ENCODE data around the gene HEMK1.

HEMK1 gene

GRCh38 chr3:50574444-50574831 is 5.1 kb downstream of the HEMK1 start:
- intact Hi-C loops (cut with micrococcal nuclease): loop anchor here (5.0 kb wide), 1 partner anchor 808 kb away; no protein-coding TSS in a partner anchor
- Mint-ChIP-seq H3K4me3 (no peak overlapping the region), H3K27ac (peak overlapping the region; percentile 97), H3K36me3 (ENCODE audit: low read depth) (peaks cover 86% of the 10 kb centered on the region), H3K4me1 (ENCODE audit: low read depth) (peaks cover 94% of the 10 kb centered on the region), H3K9me3 (no peaks in the 10 kb centered on the region), H3K27me3 (no peaks in the 10 kb centered on the region)

DNA sequence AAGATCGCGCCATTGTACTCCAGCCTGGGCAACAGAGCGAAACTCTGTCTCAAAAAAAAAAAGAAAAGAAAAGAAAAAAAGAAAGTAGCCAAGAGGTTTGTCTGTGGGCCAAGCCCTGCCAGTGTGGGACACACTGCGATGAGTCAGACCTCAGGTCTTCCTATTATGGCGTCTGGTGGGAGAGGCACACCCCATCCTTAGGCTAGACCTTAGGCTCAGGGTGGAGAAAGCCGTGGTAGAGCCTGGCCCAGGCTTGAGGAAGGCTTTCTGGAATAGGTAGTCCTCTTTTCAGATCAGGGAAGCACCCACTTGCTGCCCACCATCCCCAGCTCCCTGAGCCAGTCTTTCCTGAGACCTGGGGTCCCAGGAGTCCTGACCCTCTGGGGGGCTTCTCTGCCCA is 6.0 kb downstream of the HEMK1 start:
- intact Hi-C loops (cut with micrococcal nuclease): no loop called here
- H3K4me1 Mint-ChIP-seq (ENCODE audit: low read depth): peaks cover 100% of the 10 kb centered on the region
- no peaks in the 10 kb centered on the region for H3K9me3 Mint-ChIP-seq
- peak overlapping the region; percentile 97 for H3K27ac Mint-ChIP-seq
- no peak overlapping the region for H3K4me3 Mint-ChIP-seq
- H3K27me3 Mint-ChIP-seq: no peaks in the 10 kb centered on the region
- H3K36me3 Mint-ChIP-seq (ENCODE audit: low read depth): peaks cover 90% of the 10 kb centered on the region

DNA sequence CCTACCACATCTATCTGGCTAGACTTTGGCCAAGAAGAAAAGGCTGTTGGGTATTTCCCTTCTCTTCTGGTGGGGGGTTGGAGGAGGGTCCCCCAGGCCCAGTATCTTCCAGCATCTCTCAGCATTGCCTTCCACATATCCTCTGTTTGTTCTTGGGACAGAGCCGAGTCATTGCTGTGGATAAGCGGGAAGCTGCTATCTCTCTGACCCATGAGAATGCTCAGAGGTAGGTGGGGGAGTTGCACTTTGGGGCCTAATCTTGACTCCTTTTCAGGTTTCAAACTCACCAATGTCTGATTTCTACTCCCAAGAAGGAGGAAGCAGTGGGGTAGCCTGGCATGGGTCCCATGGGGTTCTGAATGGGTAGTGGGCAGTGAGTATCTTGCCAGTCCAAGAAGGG is 8.0 kb downstream of the HEMK1 start:
- Mint-ChIP-seq H3K27me3 (no peaks in the 10 kb centered on the region), H3K4me3 (no peak overlapping the region), H3K36me3 (ENCODE audit: low read depth) (peaks cover 96% of the 10 kb centered on the region), H3K27ac (peak overlapping the region; percentile 97), H3K9me3 (no peaks in the 10 kb centered on the region), H3K4me1 (ENCODE audit: low read depth) (peaks cover 100% of the 10 kb centered on the region)
- intact Hi-C loops (cut with micrococcal nuclease): no loop called here

DNA sequence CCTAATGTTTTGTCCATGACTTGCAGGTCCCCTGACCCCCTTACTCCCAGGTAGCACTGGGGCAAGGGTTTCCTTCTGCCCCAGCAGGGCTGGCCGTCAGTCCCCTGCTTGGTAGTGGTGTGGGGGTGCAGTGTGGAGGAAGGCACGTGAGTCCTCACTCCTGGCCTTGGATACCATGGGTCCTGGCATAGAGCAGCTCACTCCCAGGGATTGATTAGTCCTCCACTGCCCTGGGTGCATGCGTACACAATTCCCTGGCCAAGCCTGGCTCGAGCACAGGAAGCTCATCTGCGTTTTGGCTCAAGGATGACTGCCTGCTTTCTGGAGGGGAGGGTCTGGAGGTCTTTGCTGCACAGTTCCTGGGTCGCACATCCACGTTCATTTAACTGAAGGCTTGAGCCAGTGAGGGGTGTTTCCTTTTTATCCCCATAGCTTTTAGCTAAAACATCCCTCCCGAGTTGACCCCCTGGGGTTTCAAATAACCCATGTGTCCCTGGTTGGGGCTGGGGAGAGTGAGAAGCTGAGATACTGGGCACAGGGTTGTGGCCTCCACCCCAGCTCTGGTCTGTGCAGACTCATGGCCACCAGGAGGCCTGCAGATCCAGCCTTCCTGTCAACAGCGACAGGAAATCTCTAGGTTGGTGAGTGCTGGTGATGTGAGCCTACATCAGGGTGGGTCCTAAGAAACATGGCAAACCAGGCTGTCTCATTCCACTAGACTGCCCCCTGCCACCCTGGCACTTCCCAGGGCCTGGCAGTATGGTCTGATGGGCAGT is 11.5 kb downstream of the HEMK1 start:
- H3K4me1 Mint-ChIP-seq (ENCODE audit: low read depth): peaks cover 99% of the 10 kb centered on the region
- H3K9me3 Mint-ChIP-seq: no peaks in the 10 kb centered on the region
- no peaks in the 10 kb centered on the region for H3K27me3 Mint-ChIP-seq
- no peak overlapping the region for H3K4me3 Mint-ChIP-seq
- peaks cover 94% of the 10 kb centered on the region for H3K36me3 Mint-ChIP-seq (ENCODE audit: low read depth)
- peak overlapping the region; percentile 49 for H3K27ac Mint-ChIP-seq
- intact Hi-C loops (cut with micrococcal nuclease): no loop called here

GRCh38 chr3:50581459-50581842 is 12.1 kb downstream of the HEMK1 start:
- peaks cover 88% of the 10 kb centered on the region for H3K36me3 Mint-ChIP-seq (ENCODE audit: low read depth)
- no peak overlapping the region for H3K4me3 Mint-ChIP-seq
- no peaks in the 10 kb centered on the region for H3K9me3 Mint-ChIP-seq

GRCh38 chr3:50582083-50582482 is 12.8 kb downstream of the HEMK1 start:
- no peak overlapping the region for H3K4me3 Mint-ChIP-seq
- H3K36me3 Mint-ChIP-seq (ENCODE audit: low read depth): peaks cover 82% of the 10 kb centered on the region
- H3K4me1 Mint-ChIP-seq (ENCODE audit: low read depth): peaks cover 99% of the 10 kb centered on the region
- no peaks in the 10 kb centered on the region for H3K27me3 Mint-ChIP-seq
- peak overlapping the region; percentile 73 for H3K27ac Mint-ChIP-seq
- H3K9me3 Mint-ChIP-seq: no peaks in the 10 kb centered on the region
- intact Hi-C loops (cut with micrococcal nuclease): no loop called here

More at GRCh38 chr3:50581459-50581842, 12.1 kb downstream of the HEMK1 start:
- Mint-ChIP-seq H3K27me3 (no peaks in the 10 kb centered on the region), H3K27ac (peak overlapping the region; percentile 73), H3K4me1 (ENCODE audit: low read depth) (peaks cover 99% of the 10 kb centered on the region)
- intact Hi-C loops (cut with micrococcal nuclease): no loop called here

DNA sequence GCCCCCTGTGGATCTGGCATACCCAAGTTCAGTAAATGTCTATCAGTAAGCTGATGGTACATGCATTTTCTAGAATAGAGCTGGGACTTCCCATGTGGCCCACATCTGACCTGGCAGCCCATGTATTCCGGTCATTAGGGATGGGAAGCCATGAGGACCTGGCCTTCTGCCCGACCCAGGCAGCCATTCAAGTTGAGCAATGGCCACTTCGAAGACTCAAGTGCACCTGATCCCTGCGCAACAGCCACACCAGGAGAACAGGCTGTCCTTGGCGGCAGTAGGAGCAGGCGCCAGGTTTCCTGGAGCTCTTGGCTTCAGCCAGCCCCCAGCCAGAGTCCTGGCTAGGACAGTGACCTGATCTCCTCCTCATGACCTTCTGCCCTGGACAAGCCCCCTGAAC is 14.6 kb downstream of the HEMK1 start:
- peaks cover 99% of the 10 kb centered on the region for H3K4me1 Mint-ChIP-seq (ENCODE audit: low read depth)
- peaks cover 73% of the 10 kb centered on the region for H3K36me3 Mint-ChIP-seq (ENCODE audit: low read depth)
- intact Hi-C loops (cut with micrococcal nuclease): no loop called here

DNA sequence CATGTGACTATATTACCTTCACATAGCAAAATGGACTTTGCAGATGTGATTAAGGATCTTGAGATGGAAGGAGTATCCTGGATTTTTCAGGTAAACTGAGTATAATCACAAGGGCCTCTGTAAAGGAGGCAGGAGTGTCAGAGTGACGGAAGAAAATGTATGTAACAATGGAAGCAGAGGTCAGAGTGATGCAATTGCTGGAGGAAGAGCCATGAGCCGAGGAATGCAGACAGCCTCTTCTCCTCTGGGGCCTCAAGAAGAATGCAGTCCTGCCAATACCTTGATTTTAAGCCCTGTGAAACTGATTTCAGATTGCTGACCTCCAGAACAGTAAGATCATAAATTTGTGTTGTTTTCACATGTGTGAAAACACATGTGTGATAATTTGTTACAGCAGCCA is 15.1 kb downstream of the HEMK1 start:
- Mint-ChIP-seq H3K4me1 (ENCODE audit: low read depth) (peaks cover 98% of the 10 kb centered on the region), H3K36me3 (ENCODE audit: low read depth) (peaks cover 68% of the 10 kb centered on the region), H3K4me3 (no peak overlapping the region), H3K9me3 (no peaks in the 10 kb centered on the region), H3K27ac (peak overlapping the region; percentile 98), H3K27me3 (no peaks in the 10 kb centered on the region)
- intact Hi-C loops (cut with micrococcal nuclease): no loop called here

More for the DNA sequence above, 14.6 kb downstream of the HEMK1 start:
- Mint-ChIP-seq H3K27ac (peak overlapping the region; percentile 98), H3K27me3 (no peaks in the 10 kb centered on the region), H3K4me3 (no peak overlapping the region), H3K9me3 (no peaks in the 10 kb centered on the region)

DNA sequence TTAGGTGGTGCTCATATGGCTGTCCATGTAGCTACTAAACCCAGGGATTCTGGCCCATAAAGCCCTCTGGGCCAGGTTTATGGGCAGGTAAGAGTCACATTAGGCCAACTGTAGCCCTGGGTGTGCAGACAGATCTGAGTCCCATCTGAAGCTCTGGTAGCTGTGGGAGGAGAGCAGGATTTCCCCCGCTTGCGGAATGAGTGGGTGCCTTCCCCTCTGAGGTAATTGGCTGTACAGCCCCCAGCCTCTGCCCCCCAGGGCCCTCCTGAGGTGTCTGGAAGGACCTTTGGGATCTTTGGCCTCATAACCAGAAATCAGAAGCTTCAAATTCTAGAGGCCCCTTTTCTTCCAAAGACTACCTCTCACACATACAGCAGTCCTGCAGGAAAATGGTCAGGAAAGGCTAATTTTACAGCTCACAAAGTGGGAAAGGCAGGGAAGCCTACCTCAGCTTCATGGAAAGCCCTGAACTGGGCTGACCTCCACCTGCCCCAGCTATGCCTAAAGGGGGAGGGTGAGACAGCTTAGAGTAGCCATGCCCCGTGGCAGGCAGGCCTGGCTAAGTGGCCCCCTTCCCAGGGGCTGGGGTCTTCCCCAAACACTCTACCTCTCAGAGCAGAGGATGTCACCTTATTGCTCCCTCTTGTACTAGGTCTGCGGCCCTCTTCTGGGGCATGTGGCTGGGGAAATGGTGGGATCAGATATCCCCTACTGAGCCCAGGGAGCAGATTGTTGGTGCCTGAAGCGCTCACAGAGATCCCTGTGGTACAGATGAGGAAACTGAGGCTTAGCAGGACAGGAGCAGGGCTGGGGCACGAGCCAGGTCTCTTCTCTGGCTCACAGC is 16.8 kb downstream of the HEMK1 start:
- H3K4me1 Mint-ChIP-seq (ENCODE audit: low read depth): peaks cover 96% of the 10 kb centered on the region
- no peaks in the 10 kb centered on the region for H3K9me3 Mint-ChIP-seq
- intact Hi-C loops (cut with micrococcal nuclease): no loop called here
- H3K27me3 Mint-ChIP-seq: no peaks in the 10 kb centered on the region
- H3K36me3 Mint-ChIP-seq (ENCODE audit: low read depth): peaks cover 50% of the 10 kb centered on the region
- no peak overlapping the region for H3K4me3 Mint-ChIP-seq
- peak overlapping the region; percentile 98 for H3K27ac Mint-ChIP-seq

- intact Hi-C loops (cut with micrococcal nuclease): no loop called here
- Mint-ChIP-seq H3K36me3 (ENCODE audit: low read depth) (peaks cover 45% of the 10 kb centered on the region), H3K27ac (peak overlapping the region; percentile 98), H3K4me1 (ENCODE audit: low read depth) (peaks cover 96% of the 10 kb centered on the region), H3K4me3 (no peak overlapping the region), H3K9me3 (no peaks in the 10 kb centered on the region), H3K27me3 (no peaks in the 10 kb centered on the region)
Observed at GRCh38 chr3:50586763-50587070, 17.4 kb downstream of the HEMK1 start.

DNA sequence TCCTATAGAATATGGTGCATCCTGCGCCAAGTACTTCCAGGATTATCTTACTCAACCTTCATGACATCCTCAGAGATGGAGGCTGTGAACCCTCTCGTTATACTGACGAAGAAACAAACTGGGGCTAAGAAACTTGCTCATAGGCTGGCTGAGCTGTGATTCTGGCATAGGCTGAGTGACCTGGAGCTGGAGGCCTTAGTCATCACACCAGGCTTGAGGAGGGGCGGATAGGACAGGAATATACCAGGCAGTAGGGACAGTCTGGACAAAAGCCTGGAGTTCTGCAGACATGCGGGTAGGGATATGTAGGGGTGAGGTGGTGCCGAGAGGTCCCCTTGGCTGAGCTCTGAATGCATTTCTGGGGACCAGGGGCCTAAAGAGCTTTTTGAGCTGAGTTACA is 18.1 kb downstream of the HEMK1 start:
- H3K9me3 Mint-ChIP-seq: no peaks in the 10 kb centered on the region
- H3K27me3 Mint-ChIP-seq: no peaks in the 10 kb centered on the region
- H3K4me1 Mint-ChIP-seq (ENCODE audit: low read depth): peaks cover 96% of the 10 kb centered on the region
- H3K27ac Mint-ChIP-seq: peak overlapping the region; percentile 98
- intact Hi-C loops (cut with micrococcal nuclease): no loop called here
- H3K4me3 Mint-ChIP-seq: no peak overlapping the region
- H3K36me3 Mint-ChIP-seq (ENCODE audit: low read depth): peaks cover 38% of the 10 kb centered on the region

GRCh38 chr3:50587806-50588758 is 18.8 kb downstream of the HEMK1 start:
- Mint-ChIP-seq H3K4me3 (peak overlapping the region; percentile 35), H3K27ac (peak overlapping the region; percentile 98), H3K27me3 (no peaks in the 10 kb centered on the region), H3K36me3 (ENCODE audit: low read depth) (peaks cover 31% of the 10 kb centered on the region), H3K9me3 (no peaks in the 10 kb centered on the region), H3K4me1 (ENCODE audit: low read depth) (peaks cover 96% of the 10 kb centered on the region)
- intact Hi-C loops (cut with micrococcal nuclease): no loop called here

GRCh38 chr3:50588759-50589433 is 19.6 kb downstream of the HEMK1 start:
- Mint-ChIP-seq H3K4me1 (ENCODE audit: low read depth) (peaks cover 97% of the 10 kb centered on the region), H3K36me3 (ENCODE audit: low read depth) (peaks cover 26% of the 10 kb centered on the region), H3K27me3 (no peaks in the 10 kb centered on the region), H3K9me3 (no peaks in the 10 kb centered on the region), H3K4me3 (no peak overlapping the region), H3K27ac (peak overlapping the region; percentile 98)
- intact Hi-C loops (cut with micrococcal nuclease): no loop called here
